Kidney epithelial cell (primary cell): ENCODE results near the gene CLIP1. TPM values are rescaled to one million over a fixed set of nuclear protein-coding genes. Genes with fewer than 3 reads are reported as not detected.

Experiments
- DNase-seq: peaks from one replicate; pipeline ENCODE4 v3.0.0-alpha.2; 2010; ENCODE audit warnings: low read depth
- H3K27me3 ChIP-seq: 2 replicates; pipeline ENCODE4 v1.6.0; 2011; ENCODE audit warnings: low read length; ENCODE audit not compliant: control insufficient read depth, insufficient read depth
- H3K36me3 ChIP-seq: 2 replicates; pipeline ENCODE4 v1.5.1; 2011; ENCODE audit warnings: low read length; ENCODE audit not compliant: control insufficient read depth, insufficient read depth
- H3K4me3 ChIP-seq: 2 replicates; pipeline ENCODE4 v1.5.1; 2011; ENCODE audit warnings: low read depth, mild to moderate bottlenecking, control low read depth, low read length
- CTCF ChIP-seq: IDR thresholded peaks from 2 replicates; pipeline ENCODE4 v1.5.1; 2011; ENCODE audit warnings: mild to moderate bottlenecking, moderate library complexity, low read length, control low read depth, inconsistent platforms; ENCODE audit not compliant: insufficient read depth, poor library complexity, severe bottlenecking
- total RNA-seq: library from RNA; depleted of rRNA; stranded (reverse); fragments of >200 nt; gene quantifications from 2 replicates; pipeline ENCODE4 v1.2.3, GENCODE V29; 2015

Gene CLIP1
- total RNA-seq, 1 donor from 2014 or later, result 58.7 TPM

GRCh38 chr12:122230798-122231197 lies 191.7 kb downstream of the CLIP1 start:
- Histone ChIP-seq H3K36me3 (no peaks in the 10 kb centered on the region), H3K4me3 (no peak overlapping the region), H3K27me3 (no peaks in the 10 kb centered on the region)
- TF ChIP-seq CTCF, result no peak
- no peak for DNase-seq

GRCh38 chr12:122228092-122228491 lies 194.4 kb downstream of the CLIP1 start:
- no peak for DNase-seq
- no peak for TF ChIP-seq CTCF
- Histone ChIP-seq H3K36me3 (no peaks in the 10 kb centered on the region), H3K4me3 (no peak overlapping the region), H3K27me3 (no peaks in the 10 kb centered on the region)

- DNase-seq, result no peak
- Histone ChIP-seq H3K27me3 (no peaks in the 10 kb centered on the region), H3K36me3 (no peaks in the 10 kb centered on the region), H3K4me3 (no peak overlapping the region)
- TF ChIP-seq CTCF, result no peak
Measured at GRCh38 chr12:122227341-122227740, 195.1 kb downstream of the CLIP1 start.

GRCh38 chr12:122226366-122227125 lies 195.9 kb downstream of the CLIP1 start:
- Histone ChIP-seq H3K27me3 (no peaks in the 10 kb centered on the region), H3K4me3 (peak overlapping the region; percentile 32), H3K36me3 (no peaks in the 10 kb centered on the region)
- DNase-seq, result no peak
- no peak for TF ChIP-seq CTCF

- Histone ChIP-seq H3K4me3 (peak within 1 kb of the TSS; percentile 93), H3K27me3 (no peaks in the 10 kb centered on the region), H3K36me3 (no peaks in the 10 kb centered on the region)
- TF ChIP-seq CTCF, result no peak
- peak; percentile 96 for DNase-seq
Measured at GRCh38 chr12:122225683-122226365, 196.6 kb downstream of the CLIP1 start, which contains the start of gene DIABLO. TSS of gene DIABLO (minus strand) at chr12:122226052. CDS start at chr12:122226014, 38 bp downstream.

Other genes with a start within 250 kb of the CLIP1 start
- gene IL31, start 248.4 kb downstream of the CLIP1 start, total RNA-seq, result not detected in 2 replicates
- gene LRRC43, start 239.5 kb downstream of the CLIP1 start, total RNA-seq, result 0.75 and 2.5 TPM in 2 replicates
- 0.14 and 0.75 TPM in 2 replicates for gene B3GNT4, start 219.0 kb downstream of the CLIP1 start, total RNA-seq
- 85.7 and 100 TPM in 2 replicates for gene DIABLO, start 196.6 kb downstream of the CLIP1 start, total RNA-seq
- gene VPS33A, start 156.2 kb downstream of the CLIP1 start, total RNA-seq, result 21.7 and 26.3 TPM in 2 replicates
- gene ZCCHC8, start 78.3 kb upstream of the CLIP1 start, total RNA-seq, result 23.4 and 25.3 TPM in 2 replicates
- 33.9 and 41.2 TPM in 2 replicates for gene RSRC2, start 104.3 kb upstream of the CLIP1 start, total RNA-seq
- gene KNTC1, start 104.6 kb upstream of the CLIP1 start, total RNA-seq, result 12.4 and 16.2 TPM in 2 replicates